CD4-positive, alpha-beta T cell treated with Interleukin-12 subunit alpha and Interleukin-12 subunit beta, for 1 hour (primary cell): ENCODE results near the gene DMRT2.

ENCODE experiments used
- DNase-seq: peaks from one replicate; pipeline ENCODE4 v3.0.0-alpha.2; 2020

Gene DMRT2

GRCh38 chr9:1096155-1096964 is 46.2 kb downstream of the DMRT2 start:
- DNase-seq, result no peak

- no peak for DNase-seq
Measured at GRCh38 chr9:1098551-1098950, 48.4 kb downstream of the DMRT2 start.

- DNase-seq, result no peak
Measured at GRCh38 chr9:1100201-1100600, 50.0 kb downstream of the DMRT2 start.

GRCh38 chr9:1100945-1101344 is 50.8 kb downstream of the DMRT2 start:
- DNase-seq, result no peak

GRCh38 chr9:1101846-1102641 is 51.9 kb downstream of the DMRT2 start:
- DNase-seq, result no peak

GRCh38 chr9:1102642-1102970 is 52.4 kb downstream of the DMRT2 start:
- no peak for DNase-seq
